ENCODE measurements around the gene RNF169.

RNF169 gene

GRCh38 chr11:74837191-74837590 is 88.5 kb downstream of the RNF169 start:
- no peak for TF ChIP-seq CTCF (conservative IDR thresholded peaks at IDR 0.05; ENCODE audit: control insufficient read depth, insufficient read depth, low read depth, low read length)
- DNase-seq (ENCODE audit: low read depth): no peak
- no peak overlapping the region for H3K4me3 ChIP-seq (ENCODE audit: control insufficient read depth, low read depth, low read length)

- no peak overlapping the region for H3K4me3 ChIP-seq (ENCODE audit: control insufficient read depth, low read depth, low read length)
- no peak for DNase-seq (ENCODE audit: low read depth)
- TF ChIP-seq CTCF (conservative IDR thresholded peaks at IDR 0.05; ENCODE audit: control insufficient read depth, insufficient read depth, low read depth, low read length): no peak
These were observed 89.5 kb downstream of the RNF169 start for GRCh38 chr11:74838188-74838587.

DNA sequence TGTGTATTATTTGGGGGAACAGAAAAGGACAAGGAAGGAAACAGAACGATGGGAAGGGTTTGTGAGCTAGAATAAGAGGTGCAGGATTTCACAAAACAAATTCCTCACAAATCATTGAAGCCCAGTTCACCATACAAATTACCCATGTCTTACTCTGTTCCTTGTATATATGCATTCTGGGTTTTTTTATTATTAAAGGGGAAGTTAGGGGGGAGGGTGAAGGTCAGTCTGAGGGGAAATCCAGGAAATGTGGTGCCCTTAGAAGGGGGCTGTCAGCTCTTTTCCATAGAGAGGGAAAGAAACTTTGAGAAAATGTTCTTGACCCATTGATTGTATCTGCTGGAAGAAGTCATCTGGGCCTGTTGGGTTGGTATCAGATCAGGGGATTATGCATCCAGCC is 90.8 kb downstream of the RNF169 start:
- no peak for TF ChIP-seq CTCF (conservative IDR thresholded peaks at IDR 0.05; ENCODE audit: control insufficient read depth, insufficient read depth, low read depth, low read length)

GRCh38 chr11:74839971-74840370 is 91.3 kb downstream of the RNF169 start:
- peak; percentile 35 for DNase-seq (ENCODE audit: low read depth)
- no peak overlapping the region for H3K4me3 ChIP-seq (ENCODE audit: control insufficient read depth, low read depth, low read length)
- TF ChIP-seq CTCF (conservative IDR thresholded peaks at IDR 0.05; ENCODE audit: control insufficient read depth, insufficient read depth, low read depth, low read length): no peak

More for the DNA sequence above, 90.8 kb downstream of the RNF169 start:
- no peak overlapping the region for H3K4me3 ChIP-seq (ENCODE audit: control insufficient read depth, low read depth, low read length)
- DNase-seq (ENCODE audit: low read depth): no peak

DNA sequence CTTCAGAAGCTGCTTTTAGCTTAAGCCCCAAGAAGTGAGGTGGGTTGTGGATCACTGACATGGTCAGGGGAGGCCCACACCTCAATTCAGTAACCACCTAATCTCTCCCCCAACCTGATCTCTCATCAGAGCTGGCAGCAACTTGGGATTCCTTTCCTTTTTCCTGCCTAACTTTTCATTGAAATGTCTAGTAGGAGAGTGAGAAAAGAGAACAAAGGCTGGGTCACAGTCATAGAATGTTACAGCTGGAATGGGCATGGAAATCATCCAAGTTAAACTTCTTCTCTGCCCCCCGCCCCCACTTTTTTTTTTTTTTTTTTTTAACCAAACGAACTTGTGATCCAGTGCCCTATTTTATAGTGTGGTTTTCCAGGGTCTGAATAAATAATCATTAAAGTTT is 91.8 kb downstream of the RNF169 start:
- no peak for TF ChIP-seq CTCF (conservative IDR thresholded peaks at IDR 0.05; ENCODE audit: control insufficient read depth, insufficient read depth, low read depth, low read length)
- H3K4me3 ChIP-seq (ENCODE audit: control insufficient read depth, low read depth, low read length): no peak overlapping the region
- no peak for DNase-seq (ENCODE audit: low read depth)

- H3K4me3 ChIP-seq (ENCODE audit: control insufficient read depth, low read depth, low read length): no peak overlapping the region
- DNase-seq (ENCODE audit: low read depth): no peak
- no peak for TF ChIP-seq CTCF (conservative IDR thresholded peaks at IDR 0.05; ENCODE audit: control insufficient read depth, insufficient read depth, low read depth, low read length)
These were observed 94.3 kb downstream of the RNF169 start for GRCh38 chr11:74842967-74843366.

DNA sequence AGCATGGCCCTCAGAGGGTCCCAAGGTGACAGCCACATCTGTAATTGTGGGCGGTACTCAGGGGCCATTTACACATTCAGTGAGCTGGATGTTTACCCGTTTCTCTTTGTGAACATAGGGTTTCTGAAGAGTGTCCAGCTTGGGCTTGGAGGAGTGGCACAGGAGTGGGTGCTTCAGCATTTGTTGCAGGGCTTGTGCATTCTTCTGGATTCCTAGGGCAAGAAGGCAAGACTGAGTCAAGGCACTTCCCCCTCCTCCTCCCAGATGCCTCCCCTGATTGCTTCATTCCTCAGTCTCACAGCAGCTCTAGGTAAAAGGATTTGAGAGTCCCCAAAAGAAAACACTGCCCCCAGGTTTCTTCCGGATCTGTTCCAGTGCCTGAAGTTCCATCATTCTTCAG is 95.4 kb downstream of the RNF169 start:
- no peak overlapping the region for H3K4me3 ChIP-seq (ENCODE audit: control insufficient read depth, low read depth, low read length)
- DNase-seq (ENCODE audit: low read depth): no peak
- TF ChIP-seq CTCF (conservative IDR thresholded peaks at IDR 0.05; ENCODE audit: control insufficient read depth, insufficient read depth, low read depth, low read length): no peak

Data from fibroblast of mammary gland (primary cell).